ENCODE measurements around the gene CCR6. TPM values are rescaled to one million over a fixed set of nuclear protein-coding genes. Genes with fewer than 3 reads are reported as not detected.
"Not testable (repeated sequence)": the region's sequence is repeated elsewhere in the genome, so short reads cannot be mapped to it uniquely, and the experiment has no call there.

Gene CCR6
- polyA plus RNA-seq, 5 donors: 0.21 TPM; not detected in 4

DNA sequence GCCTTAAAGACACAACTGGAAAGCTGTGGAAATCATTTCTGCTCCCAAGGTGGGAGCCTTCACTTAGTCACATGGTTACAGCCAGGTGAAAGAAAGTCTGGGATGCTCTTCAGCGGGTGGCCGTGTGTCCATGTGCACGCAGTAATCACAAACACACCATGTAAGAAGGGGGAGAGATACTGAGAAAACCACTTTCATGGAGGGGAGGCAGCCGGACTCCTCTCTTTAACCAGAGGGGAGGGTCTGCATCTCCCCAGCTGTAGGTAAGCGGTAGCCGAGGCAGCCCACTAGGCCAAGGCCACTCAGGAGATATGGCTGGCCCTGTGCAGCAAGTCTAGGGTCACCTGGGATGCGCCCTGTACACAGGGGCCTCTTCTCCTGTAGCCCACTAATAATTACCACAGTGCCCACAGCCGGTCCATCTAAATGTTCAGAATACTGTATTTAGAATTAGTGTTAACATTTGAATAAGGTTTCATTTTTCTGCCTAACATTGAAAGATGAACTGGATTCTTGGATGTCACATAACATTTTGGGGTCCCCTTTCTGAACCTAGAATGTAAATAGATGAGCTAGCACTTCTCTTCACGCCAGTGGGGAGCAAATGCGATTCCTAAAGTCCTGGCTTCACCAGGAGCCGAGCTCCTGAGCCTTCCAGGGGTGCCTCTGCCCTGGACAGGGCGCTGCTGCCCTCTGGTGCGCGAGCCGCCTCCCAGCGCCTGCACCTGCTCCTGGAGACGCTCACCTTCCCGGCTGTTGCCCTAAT lies 19.0 kb downstream of the CCR6 start:
- peak; percentile 6 to 15 for DNase-seq

DNA sequence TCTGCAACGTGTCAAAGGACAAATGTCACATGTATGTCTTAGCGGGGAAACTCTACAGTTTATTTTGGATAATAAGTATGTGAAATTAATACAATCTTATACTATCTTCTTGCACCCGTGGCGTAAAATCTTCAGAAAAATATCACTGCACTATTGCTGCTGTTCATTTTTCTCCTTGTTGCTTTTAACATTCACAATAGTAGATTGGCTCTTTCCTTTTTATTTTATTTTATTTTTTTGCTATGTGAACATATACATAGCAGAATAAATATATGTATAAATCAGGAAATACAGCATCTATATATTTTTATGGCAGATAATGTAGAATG lies 19.5 kb downstream of the CCR6 start:
- no peak for DNase-seq

DNA sequence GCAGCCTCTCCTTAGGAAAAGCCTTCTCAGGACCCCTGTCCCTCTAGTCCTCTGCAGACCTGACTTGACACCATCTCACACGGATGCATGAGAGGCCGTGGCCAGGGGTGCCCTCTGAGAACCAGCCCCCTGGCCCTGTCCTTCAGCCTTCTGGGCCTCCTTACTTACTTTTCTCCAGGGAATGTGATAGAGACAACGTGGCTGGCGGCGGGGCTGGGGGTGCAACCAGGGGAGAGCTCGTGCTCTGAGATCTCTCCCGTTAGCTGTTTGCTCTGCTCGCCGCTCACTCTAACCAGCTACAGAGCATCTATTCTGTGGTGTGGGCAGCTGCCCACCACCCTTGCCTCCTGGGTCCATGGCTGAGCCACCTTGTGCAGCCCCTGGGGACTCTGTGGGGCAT lies 20.1 kb downstream of the CCR6 start:
- no peak for DNase-seq

DNA sequence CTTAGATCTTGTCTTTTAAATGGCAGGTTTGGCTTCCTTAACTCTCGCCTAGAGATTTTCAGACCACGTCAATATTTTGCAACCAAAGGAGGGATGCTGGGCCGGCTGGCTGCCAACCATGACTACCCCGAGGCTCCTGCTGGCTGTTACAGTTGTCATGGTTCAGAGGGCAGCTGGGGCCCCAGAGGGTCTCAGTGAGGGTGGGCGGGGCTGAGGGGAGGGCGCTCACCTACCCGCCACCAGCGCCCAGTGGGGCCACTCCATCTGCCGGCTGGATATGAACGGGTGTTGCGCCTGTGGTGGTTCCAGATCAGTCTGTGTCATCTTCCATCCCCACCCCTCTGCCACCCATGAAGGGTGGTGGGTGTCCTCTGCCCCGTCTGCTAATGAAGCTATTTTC lies 22.6 kb downstream of the CCR6 start:
- no peak for DNase-seq

DNA sequence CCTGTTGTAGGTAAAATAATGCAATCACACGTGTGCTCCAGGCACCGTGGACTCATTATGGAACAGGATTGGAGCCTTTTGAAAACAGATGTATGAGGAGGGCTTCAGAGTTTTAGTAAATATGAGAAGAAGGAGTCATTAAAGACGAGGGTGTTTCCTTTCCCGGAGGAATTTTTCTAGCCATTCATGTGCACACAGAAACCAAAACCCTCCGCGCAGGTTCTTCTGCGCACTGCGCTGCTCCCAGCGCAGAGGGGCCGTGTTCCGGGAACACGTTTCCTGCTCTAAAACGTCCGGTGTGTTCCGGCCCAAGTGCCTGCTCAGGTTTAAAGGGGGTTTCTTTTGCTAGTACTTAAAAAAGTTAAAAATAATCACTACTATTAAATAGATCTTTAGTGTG lies 23.2 kb downstream of the CCR6 start:
- peak in 1 of 2 donors; percentile 14 for DNase-seq

DNA sequence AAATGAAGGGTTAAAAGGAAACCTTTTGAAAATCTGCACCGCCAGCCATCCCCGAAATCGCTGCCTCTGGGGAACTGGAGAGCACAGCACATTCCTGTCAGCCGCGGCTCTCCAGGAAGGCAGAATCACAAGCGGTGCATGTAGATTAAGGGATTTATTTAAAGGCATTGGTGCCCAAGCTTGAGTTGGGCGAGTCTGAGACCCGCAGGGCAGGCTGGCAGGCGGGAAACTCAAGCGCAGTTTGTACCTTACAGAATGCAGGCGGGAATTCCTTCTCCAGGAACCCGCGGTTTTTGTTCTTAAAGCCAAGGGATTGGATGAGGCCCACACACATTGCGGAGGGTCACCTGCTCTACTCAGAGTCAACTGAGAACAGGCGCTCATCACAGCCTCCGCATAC lies 24.1 kb downstream of the CCR6 start:
- peak in 1 of 2 donors; percentile 4 for DNase-seq

DNA sequence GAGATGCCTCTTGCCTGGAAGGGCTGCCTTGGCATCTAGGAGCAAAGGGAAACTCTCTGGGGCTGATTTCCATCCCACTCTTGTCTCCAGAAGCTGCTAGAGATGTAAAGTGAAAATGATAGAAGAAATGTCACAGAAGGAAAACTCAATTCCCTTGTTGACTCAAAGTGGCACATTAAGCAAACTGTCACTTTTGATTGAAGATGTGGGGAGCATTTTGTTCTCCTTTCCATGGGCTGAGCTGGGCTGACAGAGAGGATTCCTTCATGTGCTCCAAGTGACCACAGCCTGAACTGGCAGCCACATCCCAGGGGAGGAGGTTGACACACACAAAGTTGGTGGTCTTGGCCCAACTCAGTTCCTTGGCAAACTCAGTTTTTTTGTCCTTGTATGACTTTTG lies 25.1 kb downstream of the CCR6 start:
- DNase-seq: no peak

DNA sequence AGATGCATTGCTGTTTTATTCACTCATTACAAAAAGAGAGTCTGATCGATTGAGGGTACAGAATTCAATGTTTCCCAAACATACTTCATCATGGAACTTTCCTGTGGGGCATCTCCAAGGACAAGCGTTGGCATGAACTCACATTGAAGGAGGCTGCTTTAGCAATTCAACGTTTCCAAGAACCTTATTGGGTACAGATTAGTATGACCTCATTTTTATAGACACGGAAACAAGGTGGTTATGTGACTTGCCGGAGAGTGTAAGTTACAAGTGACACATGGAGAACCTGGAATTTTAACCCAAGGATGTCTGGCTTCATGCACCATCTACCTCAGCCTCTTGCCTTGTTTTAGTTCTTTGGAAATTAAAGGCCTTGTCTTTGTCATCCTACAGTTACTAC lies 26.1 kb downstream of the CCR6 start:
- no peak for DNase-seq

DNA sequence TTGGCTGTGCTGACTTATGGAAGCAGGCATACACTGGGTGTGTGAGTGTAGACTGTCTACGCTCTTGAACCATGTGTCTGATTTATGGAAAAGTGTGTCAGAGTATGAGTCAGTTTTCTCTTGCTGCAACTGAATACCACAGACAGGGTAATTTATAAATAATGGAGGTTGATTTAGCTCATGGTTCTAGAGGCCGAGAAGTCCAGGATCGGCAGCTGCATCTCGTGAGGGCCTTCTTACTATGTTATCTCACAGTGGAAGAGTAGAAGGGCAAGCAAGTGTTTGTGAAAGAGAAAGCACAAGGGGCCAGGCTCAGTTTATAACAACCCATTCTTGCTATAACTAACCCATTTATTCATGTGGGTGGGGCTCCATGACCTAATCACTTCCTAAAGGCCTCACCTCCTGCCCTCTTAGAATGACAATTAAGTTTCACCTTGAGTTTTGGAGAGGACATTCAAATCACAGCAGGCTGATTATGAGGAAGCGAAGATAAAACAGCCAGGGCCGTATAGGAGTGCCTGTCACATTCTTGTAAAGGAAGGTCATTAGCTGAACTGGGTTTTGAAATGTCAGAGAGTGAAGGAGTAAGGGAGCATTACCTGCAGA lies 28.1 kb downstream of the CCR6 start:
- no peak for DNase-seq

DNA sequence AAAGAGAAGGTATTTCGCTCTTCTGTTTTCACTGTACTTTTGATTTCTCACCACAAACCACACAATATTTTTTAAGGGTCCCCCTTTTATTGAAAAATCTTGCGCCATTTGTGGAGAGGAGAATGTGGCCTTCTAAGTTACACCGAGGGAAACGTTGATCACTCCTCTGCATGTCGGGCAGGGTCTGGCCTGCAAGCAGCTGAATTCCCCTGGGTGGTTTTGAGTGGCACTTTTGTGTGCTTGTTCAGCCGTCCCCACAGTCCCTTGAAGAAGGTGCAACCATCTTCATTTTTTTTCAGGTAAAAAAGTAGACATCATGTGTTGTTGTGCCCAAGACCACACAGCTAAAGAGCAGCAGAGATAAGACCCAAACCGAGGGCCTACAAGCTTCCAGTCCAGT lies 28.8 kb downstream of the CCR6 start:
- no peak for DNase-seq

DNA sequence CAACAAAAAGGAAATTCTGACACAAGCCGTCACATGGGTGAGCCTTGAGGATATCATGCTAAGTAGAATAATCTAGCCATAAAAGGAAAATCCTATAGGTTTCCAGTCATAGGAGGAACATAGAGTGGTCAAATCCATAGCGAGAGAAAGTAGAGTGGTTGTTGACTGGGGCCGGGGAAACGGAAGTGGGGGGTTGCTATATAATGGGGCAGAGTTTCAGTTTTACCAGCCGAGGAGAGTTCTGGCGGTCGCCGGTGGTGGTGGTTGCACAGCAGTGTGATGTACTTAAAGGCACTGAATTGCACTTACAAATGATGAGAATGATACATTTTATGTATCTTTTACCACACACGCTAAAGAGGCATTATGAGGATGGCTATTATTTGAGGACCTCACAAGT lies 30.0 kb downstream of the CCR6 start:
- DNase-seq: no peak

DNA sequence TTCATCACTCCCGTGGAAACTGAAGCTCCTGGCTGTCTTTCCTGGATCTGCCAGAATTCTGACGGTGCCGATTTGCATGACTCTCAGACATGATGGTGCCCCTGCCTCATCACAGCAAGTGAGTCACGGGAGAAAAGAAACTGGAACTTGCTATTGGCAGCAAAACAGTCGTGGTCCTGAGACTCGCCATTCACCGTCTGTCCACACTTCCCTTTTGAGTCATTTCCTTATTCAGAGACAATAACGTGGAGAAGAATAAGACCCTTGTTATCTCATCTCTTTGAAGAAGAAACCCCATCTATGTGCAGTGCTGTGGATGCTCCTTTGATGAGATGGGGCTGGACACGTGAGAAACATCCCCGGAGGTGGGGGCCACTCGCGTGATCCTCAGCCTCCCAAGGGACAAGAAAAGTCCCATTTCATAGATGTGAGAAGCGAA lies 30.6 kb downstream of the CCR6 start:
- DNase-seq: no peak

DNA sequence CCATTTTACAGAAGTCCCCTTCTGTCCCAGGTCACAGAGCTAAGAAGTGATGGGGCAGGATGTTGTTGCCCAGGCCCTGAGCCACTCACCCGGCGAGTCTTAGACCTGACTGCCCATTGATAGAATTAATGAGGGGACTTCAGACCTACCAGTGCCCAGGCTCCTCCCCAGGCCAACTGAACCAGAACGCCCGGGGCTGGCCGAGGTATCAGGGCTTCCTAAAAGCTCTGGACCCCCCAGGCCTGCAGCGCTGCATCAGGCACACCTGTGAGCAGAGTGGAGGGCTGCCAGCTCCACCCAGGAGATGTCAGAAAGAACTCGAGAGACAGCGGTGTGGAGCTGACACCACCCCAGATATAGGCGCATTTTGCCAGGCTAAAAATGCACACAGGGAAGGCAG lies 31.4 kb downstream of the CCR6 start:
- DNase-seq: no peak

DNA sequence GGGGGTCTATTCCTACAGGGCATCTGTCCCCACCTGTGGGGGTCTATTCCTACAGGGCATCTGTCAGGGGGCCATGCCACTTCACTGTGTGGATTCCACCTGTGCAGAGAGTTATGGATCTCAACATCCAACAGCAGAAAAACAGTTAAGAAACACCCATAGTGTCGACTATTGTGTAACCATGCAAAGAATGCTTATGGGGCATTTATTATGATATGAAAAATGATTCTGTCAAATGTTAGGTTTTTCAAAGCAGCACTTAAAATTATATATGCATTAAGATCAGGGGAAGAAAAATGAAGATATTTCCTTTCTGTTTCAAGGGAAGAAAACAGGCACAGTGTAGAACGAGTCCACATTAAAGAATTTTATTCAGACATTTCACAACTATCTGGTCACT lies 32.0 kb downstream of the CCR6 start:
- DNase-seq: no peak

DNA sequence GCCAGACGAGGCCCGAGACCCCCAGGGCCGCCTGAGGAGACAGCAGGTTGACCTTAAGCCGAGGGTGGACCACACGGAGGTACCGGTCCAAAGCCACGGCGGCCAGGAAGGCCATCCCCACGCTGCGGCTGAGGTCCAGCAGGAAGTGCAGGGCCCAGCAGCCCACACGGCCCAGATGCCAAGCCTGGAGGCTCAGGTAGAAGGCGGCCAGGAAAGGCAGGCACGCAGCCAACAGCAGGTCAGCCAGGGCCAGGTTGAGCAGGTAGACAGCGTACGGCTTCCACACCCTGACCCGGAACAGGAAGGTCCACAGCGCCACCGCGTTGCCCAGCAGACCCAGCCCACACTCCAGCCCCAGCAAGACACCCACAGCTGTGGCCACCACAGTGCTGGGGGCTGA lies 34.5 kb downstream of the CCR6 start:
- no peak for DNase-seq

DNA sequence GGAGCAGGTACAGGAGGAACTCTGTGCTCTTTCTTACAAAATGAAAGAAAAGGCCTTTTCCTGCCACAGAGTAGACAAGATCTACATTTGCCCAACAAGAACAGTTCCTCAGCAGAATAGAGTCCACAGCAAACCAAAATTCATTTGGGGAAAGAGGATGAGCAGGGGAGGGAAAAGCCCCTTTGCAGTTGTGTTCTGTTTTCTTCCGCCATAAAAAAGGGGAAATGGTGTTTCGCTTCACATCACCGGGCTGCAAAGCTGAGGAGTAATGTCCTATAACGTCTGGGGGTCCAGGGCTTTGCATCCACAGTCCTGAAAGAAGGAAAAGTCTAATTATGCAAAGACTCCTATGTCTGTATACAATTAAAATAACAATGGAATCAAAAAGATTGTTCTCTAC lies 35.0 kb downstream of the CCR6 start, which contains the start of gene GPR31:
GPR31 (minus strand) TSS at position 118 of the 400 bp plus-strand sequence. CDS start 149 bp downstream, outside the sequence.
- no peak for DNase-seq

DNA sequence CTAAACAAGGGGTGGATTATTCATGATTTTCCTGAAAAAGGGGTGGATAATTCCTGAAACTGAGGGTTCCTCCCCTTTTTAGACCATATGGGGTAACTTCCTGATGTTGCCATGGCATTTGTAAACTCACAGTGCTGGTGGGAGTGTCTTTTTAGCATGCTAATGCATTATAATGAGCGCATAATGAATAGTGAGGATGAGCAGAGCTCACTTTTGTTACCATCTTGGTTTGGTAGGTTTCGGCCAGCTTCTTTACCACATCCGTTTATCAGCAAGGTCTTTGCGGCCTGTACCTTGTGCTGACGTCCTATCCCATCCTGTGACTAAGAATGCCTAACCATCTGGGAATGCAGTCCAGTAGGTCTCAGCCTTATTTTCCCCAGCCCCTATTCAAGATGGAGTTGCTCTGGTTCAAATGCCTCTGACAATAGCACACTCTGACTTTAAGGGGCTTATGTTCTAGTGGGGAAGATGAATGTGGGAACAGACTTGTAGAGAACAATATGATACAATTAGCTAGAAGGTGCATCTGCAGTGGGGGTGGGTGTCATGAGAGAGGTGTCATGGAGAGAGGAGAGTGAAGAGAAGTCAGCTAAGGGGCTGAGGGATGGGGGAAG lies 39.1 kb downstream of the CCR6 start:
- DNase-seq: no peak

DNA sequence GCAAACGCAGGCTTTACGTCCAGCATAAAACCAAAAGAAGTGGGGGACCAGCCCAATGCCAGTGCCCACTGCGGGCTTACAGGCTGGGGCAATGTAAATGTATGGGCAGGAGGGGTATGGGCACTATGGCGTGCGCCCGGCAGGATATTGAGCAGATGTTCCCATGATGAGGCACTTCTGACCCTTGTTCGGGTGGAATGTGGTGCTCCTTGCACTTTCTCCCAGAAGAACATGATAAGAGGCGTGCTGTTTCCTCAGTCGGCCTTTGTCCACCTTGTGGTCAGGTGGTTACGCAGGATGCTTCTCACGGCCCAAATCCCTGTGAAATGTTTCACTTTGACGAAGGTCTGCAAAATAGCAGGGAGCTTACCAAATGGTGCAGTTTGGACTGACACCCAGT lies 39.7 kb downstream of the CCR6 start:
- DNase-seq: no peak

DNA sequence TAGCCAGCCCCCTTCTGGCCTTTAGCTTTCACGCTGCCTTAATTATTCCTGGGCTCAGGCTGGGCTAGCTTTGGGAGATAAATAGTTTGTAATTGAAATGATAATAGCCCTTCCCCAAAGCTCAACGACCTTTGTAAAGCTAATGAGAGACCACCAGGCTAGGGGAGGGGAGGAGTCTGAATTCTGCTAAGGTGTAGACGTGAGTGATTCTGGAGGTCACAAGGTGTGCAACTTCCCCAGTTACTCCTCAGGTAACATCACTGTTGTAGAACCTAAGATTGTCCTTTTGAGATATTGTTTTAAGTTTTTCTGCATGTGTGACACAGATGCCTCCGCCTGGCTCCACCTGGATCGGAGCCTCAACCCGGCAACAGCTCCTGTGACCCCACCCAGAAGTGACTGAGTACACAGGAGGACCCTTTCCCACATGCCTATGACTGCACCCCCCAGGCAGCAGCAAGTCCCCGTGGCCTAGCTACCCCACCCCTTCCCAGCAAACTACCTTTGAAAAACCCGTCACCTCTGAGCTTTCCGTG lies 40.6 kb downstream of the CCR6 start:
- DNase-seq: no peak

DNA sequence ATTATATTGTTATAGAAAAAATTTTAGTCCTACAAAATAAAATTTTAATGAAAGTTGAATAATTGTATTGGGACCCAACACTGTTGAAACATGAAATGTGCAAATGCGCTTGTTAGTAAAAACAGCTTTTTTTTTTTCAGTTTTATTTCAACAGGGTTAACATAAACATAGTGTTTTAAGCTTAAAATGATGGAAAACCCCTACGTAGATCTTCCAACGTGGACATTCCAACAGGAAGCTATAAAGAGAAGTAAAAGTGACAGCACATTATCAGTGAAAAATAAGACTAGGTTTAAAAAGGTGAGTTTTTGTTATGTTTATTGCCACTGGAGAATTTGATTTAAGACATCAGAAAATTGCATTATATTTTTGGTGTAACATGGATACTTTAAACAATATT lies 41.4 kb downstream of the CCR6 start:
- no peak for DNase-seq

DNA sequence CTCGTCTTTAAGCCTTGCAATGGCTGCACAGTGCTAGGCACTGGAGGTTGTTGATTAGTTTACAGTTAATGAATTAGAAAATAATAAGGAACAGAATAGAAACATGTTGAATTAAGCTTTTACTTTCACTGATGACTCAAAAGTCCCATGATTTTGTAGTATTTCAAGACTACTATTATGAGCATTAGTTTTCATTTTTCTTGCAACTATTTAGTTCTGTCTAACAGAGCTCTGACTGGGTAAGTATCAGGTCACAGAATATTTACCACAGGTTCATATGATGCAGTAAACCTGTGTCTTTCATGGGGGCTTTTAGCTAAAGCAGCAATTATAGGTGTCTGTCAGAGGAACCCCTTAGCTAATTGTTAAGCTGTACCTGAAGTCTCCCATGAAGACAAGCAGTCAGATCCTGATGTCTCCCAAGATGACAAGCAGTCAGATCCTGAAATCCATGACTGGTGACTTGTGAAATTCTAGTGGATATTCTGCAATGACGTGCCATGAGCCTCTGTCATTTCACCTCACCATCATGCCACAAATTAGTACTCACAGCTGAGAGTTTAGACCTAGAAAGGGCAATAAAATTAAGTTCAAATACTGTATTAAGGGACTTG lies 43.1 kb downstream of the CCR6 start:
- DNase-seq: no peak

DNA sequence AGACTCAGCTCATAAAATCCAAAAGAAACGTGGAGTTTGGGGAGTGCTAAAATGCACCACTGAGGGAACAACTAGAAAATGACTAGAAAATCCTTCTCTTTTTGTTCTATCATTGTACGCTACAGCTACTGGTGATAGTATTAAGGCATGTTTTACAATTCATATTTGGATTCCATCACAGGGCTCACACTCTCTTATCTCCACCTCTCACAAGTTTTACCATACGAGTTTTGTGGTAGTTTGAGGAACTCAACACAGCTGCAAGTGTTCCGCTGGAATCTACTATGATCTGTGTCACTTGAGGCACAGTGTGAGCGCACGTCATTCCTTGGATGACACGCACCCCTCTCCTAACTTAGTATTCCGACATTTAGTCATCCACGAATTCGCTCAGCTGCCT lies 44.8 kb downstream of the CCR6 start:
- not testable (repeated sequence) for DNase-seq

DNA sequence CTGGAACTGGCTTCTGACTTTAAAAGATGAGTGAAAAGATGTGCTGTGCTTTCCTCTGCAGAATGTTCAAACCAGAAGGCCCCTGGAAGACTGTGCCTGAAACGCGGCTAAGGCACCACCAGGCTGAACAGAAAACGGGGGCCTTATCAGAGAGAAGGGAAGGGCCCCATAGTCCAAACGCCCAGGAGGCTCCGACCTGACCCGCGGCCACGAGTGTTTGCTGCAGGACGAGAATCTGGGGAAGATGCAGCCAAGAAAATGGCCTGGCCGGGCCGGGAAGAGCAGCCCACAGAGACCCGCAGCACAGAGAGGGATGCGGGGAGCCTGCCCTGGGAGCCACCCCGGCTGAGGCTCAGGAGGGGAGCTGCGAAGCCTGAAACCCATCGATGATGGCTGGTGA lies 45.4 kb downstream of the CCR6 start:
- DNase-seq: not testable (repeated sequence)

Measured in right lung (tissue), 5 donors.